COLO829 (cell line): ENCODE measurements around the gene ZNF337.
"Not testable (repeated sequence)": the region's sequence is repeated elsewhere in the genome, so short reads cannot be mapped to it uniquely, and the experiment has no call there.

Source experiments
- DNase-seq: peaks from one replicate; pipeline ENCODE4 v3.0.0; 2012; ENCODE audit warnings: low spot score

The ZNF337 gene

GRCh38 chr20:25696371-25697131 lies at the start of gene ZNF337:
Gene ZNF337 (minus strand): TSS chr20:25696853. CDS start chr20:25686417, 10,436 bp downstream.
- DNase-seq, result peak; percentile 93

- no peak for DNase-seq
These were observed 49.1 kb upstream of the ZNF337 start for GRCh38 chr20:25745738-25746137.

GRCh38 chr20:25745100-25745499 lies 48.4 kb upstream of the ZNF337 start:
- no peak for DNase-seq

DNA sequence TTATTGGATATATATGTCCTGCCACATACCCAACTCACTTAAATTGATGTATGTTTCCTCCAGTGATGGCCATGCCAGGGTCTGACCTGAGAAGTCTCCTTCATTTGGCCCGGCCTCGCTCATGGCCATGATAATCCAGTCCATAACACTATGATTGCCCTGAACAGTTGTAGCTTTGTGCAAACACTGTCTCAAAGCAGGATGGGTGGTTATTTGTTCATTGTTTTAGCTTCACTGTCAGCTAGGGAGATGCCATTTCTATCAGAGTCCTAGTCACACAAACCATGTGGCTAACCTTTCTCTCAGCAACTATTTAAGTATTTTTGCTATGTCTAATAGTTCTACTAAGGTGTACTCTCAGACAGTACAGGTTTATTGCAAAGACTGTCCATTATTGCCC lies 47.6 kb upstream of the ZNF337 start:
- DNase-seq, result peak; percentile 13

DNA sequence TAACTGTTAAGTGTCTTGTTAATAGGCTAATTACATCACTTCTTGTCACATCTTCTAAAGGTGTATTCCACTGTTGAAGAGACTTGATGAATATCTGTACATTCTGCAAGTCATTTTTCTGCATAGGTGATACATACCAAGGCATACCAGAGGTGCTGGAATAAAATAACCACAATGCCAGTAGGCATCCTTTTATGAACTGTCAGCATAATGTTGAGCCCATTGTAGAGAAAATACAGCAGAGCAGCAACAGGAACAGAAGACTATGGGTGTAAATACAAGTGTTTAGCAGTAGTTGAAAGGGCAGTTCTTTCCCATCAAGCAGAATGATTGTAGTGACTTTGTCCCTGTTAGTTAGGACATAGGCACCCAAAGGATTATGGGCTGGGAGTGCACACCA lies 44.4 kb upstream of the ZNF337 start:
- no peak for DNase-seq

- DNase-seq, result no peak
These were observed 43.1 kb upstream of the ZNF337 start for GRCh38 chr20:25739615-25740320.

DNA sequence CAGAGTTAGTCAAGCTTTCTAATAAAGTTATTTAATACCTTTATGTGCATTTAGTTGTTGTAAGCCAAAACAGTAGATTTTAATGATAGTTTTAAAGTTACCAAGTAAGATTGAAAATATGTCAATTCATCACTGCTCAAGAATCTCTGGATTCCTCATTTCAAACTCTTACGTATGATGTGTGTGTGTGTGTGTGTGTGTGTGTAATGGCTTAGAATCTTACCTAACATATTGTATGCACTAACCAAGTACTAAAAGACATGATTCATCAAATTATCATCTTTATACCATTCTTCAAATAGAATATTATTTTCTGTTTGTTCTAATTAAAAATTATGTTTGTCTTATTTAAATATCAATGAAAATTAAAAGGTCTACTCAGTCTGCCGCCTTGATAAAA lies 41.5 kb upstream of the ZNF337 start:
- no peak for DNase-seq

GRCh38 chr20:25733903-25734302 lies 37.2 kb upstream of the ZNF337 start:
- no peak for DNase-seq

- DNase-seq, result no peak
These were observed 34.2 kb upstream of the ZNF337 start for GRCh38 chr20:25730862-25731261.

DNA sequence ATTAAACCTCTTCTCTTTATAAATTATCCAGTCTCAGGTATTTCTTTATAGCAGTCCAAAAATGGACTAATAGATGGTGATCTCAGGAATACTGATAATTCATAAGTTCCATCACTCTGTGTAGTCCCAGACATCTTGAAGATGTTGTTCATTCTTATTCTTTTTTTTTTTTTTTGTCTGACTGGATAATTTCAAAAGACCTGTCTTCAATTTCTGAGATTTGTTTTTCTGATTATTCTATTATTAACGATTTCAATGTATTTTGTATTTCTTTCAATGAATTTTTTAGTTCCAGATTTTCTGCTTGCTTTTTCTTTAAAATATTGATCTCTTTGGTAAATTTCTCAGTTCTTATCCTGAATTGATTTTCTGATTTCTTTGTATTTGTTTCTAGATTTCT lies 29.7 kb upstream of the ZNF337 start:
- no peak for DNase-seq

GRCh38 chr20:25725639-25726038 lies 29.0 kb upstream of the ZNF337 start:
- no peak for DNase-seq

DNA sequence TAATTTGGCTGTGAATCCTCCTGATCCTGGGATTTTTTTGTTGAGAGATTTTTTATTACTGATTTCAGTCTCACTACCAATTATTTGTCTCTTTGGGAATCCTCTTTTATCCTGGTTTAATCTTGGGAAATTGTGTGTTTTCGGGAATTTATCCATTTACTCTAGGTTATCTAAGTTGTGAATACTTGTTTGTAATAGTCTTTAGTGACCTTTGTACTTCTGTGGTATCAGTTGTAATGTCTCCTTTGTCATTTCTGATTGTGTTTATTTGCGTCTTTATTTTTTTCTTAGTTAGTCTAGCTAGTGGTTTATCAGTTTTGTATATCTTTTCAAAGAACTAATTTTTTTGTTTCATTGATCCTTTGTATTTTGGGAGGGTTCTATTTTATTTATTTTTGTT lies 27.3 kb upstream of the ZNF337 start:
- no peak for DNase-seq

- no peak for DNase-seq
These were observed 23.6 kb upstream of the ZNF337 start for GRCh38 chr20:25720285-25720684.

DNA sequence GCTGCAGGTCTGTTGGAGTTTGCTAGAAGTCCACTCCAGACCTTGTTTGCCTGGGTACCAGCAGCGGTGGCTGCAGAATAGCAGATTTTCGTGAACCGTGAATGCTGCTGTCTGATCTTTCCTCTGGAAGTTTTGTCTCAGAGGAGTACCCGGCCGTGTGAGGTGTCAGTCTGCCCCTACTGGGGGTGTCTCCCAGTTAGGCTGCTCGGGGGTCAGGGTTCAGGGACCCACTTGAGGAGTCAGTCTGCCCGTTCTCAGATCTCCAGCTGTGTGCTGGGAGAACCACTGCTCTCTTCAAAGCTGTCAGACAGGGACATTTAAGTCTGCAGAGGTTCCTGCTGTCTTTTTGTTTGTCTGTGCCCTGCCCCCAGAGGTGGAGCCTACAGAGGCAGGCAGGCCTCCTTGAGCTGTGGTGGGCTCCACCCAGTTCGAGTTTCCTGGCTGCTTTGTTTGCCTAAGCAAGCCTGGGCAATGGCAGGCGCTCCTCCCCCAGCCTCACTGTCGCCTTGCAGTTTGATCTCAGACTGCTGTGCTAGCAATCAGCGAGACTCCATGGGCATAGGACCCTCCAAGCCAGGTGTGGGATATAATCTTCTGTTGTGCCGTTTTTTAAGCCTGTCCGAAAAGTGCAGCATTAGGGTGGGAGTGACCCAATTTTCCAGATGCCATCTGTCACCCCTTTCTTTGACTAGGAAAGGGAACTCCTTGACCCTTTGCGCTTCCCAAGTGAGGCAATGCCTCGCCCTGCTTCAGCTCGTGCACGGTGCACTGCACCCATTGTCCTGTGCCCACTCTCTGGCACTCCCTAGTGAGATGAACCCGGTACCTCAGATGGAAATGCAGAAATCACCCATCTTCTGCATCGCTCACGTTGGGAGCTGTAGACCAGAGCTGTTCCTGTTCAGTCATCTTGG lies 22.5 kb upstream of the ZNF337 start:
- not testable (repeated sequence) for DNase-seq

DNA sequence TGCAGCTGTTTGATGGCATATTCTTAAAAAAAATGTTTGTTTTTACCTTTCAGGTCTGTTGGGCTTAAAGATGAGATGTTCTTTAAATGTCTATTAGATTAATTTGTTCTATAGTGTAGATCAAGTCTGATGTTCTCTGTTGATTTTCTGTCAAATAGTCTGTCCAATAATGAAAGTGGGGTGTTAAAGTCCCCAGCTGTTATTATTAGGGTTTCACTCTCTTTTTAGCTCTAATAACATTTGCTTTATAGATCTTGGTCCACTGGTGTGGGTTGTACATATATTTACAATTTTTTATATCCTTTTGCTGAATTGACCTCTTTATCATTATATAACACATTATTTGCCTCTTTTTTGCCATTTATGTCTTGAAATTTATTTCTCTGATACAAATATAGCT lies 11.0 kb upstream of the ZNF337 start:
- no peak for DNase-seq

DNA sequence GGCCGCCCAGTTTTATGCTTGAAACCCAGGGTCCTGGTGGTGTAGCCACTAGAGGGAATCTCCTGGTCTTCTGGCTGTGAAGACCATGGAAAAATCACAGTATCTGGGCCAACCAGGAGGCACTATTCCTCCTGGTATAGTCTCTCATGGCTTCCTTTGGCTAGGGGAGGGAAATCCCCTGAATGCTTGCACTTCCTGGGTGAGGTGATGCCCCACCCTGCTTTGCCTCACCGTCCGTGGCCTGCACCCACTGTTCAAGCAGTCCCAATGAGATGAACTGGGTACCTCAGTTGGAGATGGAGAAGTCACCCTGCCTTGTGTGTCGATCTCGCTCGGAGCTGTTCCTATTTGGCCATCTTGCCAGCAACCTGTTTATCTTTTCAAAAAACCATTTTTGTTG lies 10.1 kb upstream of the ZNF337 start:
- no peak for DNase-seq

- no peak for DNase-seq
These were observed 9.2 kb upstream of the ZNF337 start for GRCh38 chr20:25705830-25706351.

DNA sequence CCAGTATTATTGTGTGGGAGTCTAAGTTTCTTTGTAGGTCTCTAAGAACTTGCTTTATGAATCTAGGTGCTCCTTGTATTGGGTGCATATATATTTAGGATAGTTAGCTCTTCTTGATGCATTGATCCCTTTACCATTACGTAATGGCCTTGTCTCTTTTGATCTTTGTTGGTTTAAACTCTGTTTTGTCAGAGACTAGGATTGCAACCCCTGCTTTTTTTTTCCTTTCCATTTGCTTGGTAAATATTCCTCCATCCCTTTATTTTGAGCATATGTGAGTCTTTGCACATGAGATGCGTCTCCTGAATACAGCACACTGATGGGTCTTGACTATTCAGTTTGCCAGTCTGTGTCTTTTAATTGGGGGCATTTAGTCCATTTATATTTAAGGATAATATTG lies 7.7 kb upstream of the ZNF337 start:
- not testable (repeated sequence) for DNase-seq

DNA sequence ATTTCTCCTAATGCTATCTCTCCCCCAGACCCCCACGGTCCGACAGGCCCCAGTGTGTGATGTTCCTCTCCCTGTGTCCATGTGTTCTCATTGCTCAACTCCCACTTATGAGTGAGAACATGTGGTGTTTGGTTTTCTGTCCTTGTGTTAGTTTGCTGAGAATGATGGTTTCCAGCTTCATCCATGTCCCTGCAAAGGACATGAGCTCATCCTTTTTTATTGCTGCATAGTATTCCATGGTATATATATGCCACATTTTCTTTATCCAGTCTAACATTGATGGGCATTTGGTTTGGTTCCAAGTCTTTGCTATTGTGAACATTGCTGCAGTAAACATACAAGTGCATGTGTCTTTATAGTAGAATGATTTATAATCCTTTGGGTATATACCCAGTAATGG lies 4.2 kb upstream of the ZNF337 start:
- not testable (repeated sequence) for DNase-seq

- no peak for DNase-seq
These were observed 3.3 kb upstream of the ZNF337 start for GRCh38 chr20:25699914-25700313.

GRCh38 chr20:25697132-25697446 lies 436 bp upstream of the ZNF337 start:
- no peak for DNase-seq

GRCh38 chr20:25695532-25696370 lies 902 bp downstream of the ZNF337 start:
- no peak for DNase-seq
